AML-193 (cell line): ENCODE measurements around the gene NR2F6.

Source experiments
- DNase-seq, 2 experiments: peaks; one replicate each; lab custom pipeline; 2025; lab: John Stamatoyannopoulos, UW

NR2F6 gene

DNA sequence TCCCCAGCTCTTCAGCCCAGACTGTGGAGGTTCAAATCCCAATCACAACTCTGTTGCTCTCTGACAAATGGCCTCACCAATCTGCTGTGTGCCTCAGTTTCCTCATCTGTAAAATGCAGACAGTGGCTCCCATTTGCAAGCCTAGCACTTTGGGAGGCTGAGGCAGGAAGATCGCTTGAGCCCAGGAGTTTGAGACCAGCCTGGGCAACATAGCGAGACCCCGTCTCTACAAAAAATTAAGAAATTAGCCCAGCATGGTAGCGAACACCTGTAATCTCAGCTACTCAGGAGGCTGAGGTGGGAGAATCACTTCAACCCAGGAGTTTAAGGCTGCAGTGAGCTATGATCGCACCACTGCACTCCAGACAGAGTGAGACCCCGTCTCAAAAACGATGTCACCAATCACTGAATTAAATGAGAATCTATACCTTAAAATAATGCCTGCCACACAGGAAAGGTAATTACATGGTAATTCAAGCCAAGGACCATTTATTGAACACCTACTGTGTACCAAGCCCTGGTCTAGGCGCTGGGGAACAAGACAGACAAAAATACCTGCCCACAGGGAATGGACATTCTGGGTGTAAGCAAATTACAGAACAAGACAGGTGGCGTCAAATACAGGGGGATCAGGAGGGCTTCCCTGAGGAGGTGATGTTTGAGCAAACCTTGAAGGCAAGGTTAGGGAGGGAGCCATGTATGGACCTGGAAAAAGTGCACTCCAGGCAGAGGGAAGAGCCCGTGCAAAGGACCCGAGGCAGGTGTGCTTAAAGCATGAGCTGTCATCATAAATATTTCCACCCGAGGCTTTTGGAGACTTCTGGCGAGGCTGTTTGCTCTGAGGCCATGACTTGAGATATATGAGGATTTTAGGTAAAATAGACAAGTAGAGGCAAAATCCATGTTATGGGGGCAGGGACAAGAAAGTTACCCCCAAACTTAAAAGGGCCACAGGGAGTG lies 7.7 kb downstream of the NR2F6 start:
- DNase-seq = no peak

GRCh38 chr19:17236811-17237543 lies 8.7 kb downstream of the NR2F6 start:
- no peak for DNase-seq

GRCh38 chr19:17235971-17236777 lies 9.5 kb downstream of the NR2F6 start:
- DNase-seq = no peak

GRCh38 chr19:17235300-17235970 lies 10.3 kb downstream of the NR2F6 start:
- peak; percentile 52 to 57 for DNase-seq

- DNase-seq = peak; percentile 31 to 35
These were observed 10.8 kb downstream of the NR2F6 start for GRCh38 chr19:17234911-17235299.

- DNase-seq = no peak
These were observed 13.5 kb downstream of the NR2F6 start for GRCh38 chr19:17232258-17232657.

- no peak for DNase-seq
These were observed 15.8 kb downstream of the NR2F6 start for GRCh38 chr19:17229890-17230289.

DNA sequence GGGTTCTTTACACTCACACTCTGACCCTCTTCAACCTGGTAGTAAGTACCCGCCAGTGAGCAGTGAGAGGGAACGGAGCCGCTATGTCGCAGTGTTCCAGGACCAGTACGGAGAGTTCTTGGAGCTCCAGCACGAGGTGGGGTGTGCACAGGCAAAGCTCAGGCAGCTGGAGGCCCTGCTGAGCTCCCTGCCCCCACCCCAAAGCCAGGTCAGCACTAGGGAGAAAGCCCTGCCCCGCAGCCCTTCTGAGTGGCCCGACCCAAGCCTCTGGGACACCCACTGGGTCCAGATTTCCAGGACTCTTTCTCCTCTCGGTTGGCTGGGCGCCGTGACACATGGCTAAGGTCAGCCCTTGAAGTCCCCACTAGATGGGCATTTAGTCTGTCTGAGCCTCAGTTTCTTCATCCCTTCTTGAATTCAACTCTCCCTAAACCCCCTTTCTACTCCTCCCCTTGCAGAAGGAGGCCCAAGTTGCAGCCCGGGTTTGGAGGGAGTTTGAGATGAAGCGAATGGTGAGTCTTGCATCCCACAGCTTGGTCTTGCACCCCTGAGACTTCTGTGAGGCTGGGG lies 17.8 kb downstream of the NR2F6 start:
- DNase-seq = no peak

DNA sequence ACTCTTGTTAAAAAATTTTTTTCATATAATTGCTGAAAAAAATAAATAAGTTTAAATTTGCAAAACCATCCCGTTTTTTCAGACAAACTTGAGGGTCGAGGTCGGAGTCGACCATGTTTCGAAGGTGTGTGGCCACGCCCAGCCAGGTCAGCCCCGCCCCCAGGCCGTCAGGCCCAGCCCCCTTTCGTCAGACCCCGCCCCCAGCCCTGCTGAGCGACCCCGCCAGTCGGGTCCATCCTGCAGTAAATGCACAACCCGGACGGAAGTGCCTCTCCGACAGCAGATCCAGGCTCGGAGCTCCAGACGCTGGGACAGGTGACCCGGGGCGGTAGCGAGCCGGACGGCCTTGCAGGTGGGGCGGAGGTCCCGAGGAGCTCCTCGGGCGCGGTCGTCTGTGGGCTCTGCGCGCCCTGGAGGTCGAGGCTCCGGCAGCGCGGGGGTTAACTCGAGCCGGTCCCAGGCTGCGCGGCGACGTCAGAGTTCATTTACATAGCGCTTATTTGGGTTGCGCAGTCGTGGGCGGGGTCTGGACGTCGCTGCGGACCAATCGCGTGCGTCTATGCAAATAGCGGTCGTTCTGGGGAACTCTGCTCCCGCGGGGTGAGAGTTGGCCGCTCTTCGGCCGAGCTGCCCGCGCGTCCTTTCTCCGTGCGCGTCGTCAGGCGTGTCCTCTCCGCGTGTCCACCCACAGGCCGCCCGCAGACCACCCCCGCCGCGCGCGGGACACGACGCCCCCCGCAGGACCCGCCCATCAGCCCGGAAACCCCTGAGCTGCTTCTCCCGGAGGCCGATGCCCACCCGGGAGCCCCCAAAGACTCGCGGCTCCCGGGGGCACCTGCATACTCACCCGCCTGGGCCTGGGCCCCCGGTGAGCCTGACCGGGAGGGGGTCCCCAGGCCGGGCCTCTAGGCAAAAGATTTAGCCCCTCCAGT lies 19.5 kb downstream of the NR2F6 start, which contains the start of gene OCEL1:
TSS of gene OCEL1 (plus strand) at position 225 of the 932 bp plus-strand sequence. CDS start at position 247, 22 bp downstream.
- peak; percentile 94 to 97 for DNase-seq

DNA sequence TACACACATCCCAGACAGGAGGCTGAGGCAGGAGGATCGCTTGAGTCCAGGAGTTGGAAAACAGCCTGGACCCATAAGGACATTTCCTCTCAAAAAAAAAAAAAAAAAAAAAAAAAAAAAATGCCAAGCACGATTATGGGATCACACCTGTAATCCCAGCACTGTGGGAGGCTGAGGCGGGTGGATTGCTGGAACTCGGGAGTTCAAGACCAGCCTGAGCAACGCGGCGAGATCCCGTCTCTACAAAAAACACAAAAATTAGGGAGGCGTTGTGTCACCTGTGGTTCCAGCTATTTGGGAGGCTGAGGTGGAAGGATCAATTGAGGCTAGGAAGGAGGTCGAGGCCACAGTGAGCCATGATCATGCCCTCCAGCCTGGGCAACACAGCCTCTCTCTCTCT lies 20.7 kb downstream of the NR2F6 start:
- DNase-seq = no peak

DNA sequence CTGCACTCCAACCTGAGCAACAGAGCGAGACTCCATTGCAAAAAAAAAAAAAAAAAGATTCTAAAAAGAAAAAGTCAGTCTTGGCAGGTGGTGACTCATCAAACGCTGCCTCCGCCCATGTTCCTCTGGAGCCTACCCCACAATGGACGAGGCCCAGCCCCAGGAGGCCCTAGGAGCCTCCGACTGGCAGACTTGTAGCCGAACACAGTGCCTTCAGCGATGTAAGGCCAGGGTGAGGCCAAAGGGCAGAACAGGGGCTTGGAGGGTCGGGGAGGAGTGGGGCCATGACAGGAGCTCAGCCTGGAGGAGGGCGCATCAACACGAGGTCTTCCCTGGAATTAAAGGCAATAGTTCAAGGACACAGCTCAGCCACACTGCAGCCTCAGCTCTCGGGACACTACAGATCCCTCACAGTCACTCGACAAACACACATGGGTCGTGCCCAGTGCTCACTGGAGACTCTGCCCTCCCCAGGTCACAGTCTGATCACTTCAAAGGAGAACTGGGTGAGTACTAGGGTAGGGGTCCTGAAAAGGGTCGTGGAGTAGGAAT lies 25.4 kb downstream of the NR2F6 start:
- no peak for DNase-seq

DNA sequence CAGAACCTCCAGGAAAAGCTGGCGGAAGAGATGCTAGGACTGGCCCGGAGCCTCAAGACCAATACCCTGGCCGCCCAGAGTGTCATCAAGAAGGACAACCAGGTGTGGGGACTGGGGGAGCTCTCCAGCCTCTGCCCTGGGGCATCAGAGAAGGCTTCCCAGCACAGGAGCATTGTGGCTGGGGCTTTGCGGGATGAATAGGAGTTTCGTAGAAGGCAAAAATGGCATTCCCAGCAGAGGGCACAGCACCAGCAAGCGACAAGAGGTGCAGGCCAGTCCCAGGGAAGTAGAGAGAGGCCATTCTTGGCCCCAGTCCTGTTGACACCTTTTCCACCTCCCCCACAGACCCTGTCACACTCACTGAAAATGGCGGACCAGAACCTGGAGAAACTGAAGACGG lies 26.4 kb downstream of the NR2F6 start:
- no peak for DNase-seq

GRCh38 chr19:17216058-17216670 lies 29.6 kb downstream of the NR2F6 start:
- DNase-seq = no peak

- peak; percentile 83 to 89 for DNase-seq
These were observed 30.4 kb downstream of the NR2F6 start, which contains the start of gene USE1 for GRCh38 chr19:17215127-17215971. Gene USE1 (plus strand): TSS chr19:17215357. CDS start chr19:17215406, 49 bp downstream.

GRCh38 chr19:17214508-17215126 lies 31.1 kb downstream of the NR2F6 start:
- DNase-seq = no peak

DNA sequence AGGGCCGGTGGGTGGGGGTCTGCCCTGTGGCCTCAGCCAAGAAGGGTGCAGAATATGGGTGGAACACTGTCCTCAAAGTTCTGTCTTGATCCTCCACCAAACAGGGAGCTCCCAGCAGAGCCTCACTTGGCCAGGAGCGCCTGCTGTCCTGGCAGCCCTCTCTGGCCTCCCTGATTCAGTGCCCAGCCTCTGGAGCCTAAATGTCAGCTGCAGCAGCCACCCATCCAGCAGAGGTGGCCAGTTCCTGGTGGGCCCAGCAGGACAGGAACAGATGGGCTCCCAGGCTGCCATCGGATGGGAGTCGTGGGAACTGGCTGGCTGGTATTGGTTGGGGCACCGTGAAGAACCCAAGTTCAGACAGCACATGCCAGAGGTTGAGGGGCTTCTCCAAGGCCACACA lies 32.4 kb downstream of the NR2F6 start:
- DNase-seq = no peak

DNA sequence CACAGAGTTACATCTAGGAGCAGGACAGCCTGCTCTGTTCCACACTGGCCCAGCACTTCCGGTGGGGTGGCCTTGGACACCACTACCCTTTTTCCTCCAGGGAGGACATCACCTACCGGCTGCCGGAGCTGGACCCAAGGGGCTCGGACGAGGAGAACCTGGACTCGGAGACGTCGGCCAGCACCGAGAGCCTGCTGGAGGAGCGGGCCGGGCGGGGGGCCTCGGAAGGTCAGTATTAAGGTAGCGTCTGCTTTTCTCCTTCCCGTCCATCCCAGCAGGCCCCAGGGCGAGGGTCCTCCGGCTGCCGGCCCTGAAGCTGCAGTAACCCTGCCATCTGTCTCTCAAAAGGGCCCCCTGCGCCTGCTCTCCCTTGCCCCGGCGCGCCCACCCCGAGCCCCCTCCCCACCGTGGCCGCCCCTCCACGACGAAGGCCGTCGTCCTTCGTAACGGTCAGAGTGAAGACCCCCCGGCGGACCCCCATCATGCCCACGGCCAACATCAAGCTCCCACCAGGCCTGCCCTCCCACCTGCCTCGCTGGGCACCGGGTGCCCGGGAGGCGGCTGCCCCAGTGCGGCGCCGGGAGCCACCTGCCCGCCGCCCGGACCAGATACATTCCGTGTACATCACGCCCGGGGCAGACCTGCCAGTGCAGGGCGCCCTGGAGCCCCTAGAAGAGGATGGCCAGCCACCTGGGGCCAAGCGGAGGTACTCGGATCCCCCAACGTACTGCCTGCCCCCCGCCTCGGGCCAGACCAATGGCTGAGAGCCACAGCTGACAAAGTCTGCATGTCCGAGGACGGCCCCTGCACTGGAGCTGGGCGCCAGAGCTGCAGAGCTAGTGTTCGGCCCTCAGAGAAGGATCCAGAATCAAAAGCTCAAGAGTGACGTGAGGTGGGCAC lies 33.9 kb downstream of the NR2F6 start:
- DNase-seq = no peak
